HG03342 (cell line): Measurements from ENCODE around the gene CAP2.

Experiments
- ATAC-seq: cut with Tn5 transposase; IDR thresholded peaks from one replicate; pipeline ENCODE4 v1.9.1; 2021; ENCODE audit warnings: mild to moderate bottlenecking, moderate library complexity; ENCODE audit not compliant: unreplicated experiment

The CAP2 gene, protein sequence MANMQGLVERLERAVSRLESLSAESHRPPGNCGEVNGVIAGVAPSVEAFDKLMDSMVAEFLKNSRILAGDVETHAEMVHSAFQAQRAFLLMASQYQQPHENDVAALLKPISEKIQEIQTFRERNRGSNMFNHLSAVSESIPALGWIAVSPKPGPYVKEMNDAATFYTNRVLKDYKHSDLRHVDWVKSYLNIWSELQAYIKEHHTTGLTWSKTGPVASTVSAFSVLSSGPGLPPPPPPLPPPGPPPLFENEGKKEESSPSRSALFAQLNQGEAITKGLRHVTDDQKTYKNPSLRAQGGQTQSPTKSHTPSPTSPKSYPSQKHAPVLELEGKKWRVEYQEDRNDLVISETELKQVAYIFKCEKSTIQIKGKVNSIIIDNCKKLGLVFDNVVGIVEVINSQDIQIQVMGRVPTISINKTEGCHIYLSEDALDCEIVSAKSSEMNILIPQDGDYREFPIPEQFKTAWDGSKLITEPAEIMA

GRCh38 chr6:17392978-17393891, at the start of gene CAP2:
Gene CAP2 (plus strand): TSS chr6:17393595. CDS start chr6:17421556, 27,961 bp downstream.
- no peak for ATAC-seq

GRCh38 chr6:17347012-17347411, 46.4 kb upstream of the CAP2 start:
- no peak for ATAC-seq

- ATAC-seq, result no peak
These were observed 44.0 kb upstream of the CAP2 start for GRCh38 chr6:17349427-17349826.

DNA sequence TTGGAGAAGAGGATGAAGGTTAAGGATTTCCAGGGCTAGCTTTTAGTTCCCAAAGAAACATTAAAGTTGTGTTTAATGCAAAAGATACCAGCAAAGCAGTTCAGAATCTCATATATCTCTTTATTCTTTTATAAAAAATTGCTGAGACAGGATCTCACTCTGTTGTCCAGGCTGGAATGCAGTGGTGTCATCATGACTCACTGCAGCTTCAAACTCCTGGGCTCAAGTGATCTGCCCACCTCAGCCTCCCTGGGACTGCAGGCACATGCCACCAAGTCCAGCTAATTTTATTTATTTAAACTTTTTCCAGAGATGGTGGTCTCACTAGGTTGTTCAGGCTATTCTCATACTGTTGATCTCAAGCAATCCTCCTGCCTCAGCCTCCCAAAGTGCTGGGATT, 41.1 kb upstream of the CAP2 start:
- ATAC-seq, result no peak

- ATAC-seq, result no peak
These were observed 39.8 kb upstream of the CAP2 start for GRCh38 chr6:17353440-17354175.

- ATAC-seq, result no peak
These were observed 38.5 kb upstream of the CAP2 start for GRCh38 chr6:17354700-17355403.

DNA sequence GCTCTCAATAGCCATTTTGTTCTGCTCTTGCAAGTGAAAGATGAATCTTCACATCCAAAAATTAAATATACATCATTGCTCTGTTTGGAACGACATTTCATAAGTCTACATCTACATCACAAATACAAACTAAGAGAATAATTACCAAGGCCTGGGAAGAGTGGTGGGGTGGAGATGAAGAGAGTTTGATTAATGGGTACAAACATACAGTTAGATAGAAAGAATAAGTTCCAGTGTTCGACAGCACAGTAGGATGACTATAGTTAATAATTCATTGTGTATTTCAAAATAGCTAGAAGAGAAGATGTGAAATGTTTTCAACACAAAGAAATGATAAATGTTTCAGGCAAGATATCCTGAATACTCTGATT, 38.0 kb upstream of the CAP2 start:
- no peak for ATAC-seq

- no peak for ATAC-seq
These were observed 34.9 kb upstream of the CAP2 start for GRCh38 chr6:17358515-17358914.

DNA sequence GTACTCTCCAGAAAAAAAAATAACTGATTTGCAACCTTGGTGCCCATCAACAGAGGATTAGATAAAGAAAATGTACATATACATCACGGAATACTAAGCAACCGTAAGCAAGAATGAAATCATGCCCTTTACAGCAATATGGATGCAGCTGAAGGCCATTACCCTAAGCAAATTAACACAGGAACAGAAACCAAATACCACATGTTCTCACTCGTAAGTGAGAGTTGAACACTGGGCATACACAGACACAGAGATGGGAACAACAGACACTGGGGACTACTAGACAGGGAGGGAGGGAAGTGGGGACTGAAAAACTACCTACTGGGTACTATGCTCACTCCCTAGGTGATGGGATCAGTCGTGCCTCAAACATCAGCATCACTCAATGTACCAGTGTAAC, 32.8 kb upstream of the CAP2 start:
- ATAC-seq, result no peak

GRCh38 chr6:17361013-17361412, 32.4 kb upstream of the CAP2 start:
- no peak for ATAC-seq

DNA sequence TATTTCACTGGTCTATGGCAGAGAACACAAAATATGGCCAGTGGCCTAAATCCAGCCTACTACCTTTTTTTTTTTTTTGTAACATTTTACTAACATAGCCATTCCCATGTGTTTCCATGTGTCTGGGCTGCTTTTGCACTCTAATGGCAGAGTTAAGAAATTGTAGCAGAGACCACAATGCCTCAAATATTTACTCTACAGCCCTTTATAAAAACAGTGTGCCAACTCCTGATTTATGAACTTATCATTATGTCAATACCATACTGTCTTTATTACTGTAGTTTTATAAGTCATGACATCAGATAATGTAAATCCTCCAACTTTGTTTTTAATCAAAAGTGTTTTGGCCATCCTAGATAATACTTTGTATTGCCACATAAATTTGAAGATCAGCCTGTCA, 27.4 kb upstream of the CAP2 start:
- no peak for ATAC-seq

- no peak for ATAC-seq
These were observed 25.5 kb upstream of the CAP2 start for GRCh38 chr6:17367868-17368267.

- ATAC-seq, result no peak
These were observed 11.8 kb upstream of the CAP2 start for GRCh38 chr6:17381424-17382147.

DNA sequence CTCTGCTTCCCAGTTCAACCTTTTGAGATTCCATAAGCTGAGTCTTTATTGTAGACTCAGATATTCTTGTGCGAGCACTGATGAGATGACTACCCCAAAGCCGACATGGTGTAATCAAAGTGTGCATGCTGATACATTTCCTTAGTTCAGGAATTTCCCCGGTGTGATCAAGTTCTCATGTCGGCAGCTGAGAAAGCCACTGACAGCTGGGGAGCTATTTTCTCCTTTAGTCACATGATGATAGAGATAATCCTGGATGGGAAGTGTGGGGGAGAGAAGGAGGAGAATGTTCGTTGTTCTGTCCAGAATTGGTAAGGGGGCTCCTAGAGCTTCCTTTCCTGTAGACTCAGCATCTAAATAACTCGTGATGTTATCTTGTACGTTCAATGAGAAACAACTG, 7.7 kb upstream of the CAP2 start:
- no peak for ATAC-seq

- ATAC-seq, result no peak
These were observed 5.0 kb upstream of the CAP2 start for GRCh38 chr6:17388365-17388764.

- no peak for ATAC-seq
These were observed 4.0 kb upstream of the CAP2 start for GRCh38 chr6:17389274-17389847.

DNA sequence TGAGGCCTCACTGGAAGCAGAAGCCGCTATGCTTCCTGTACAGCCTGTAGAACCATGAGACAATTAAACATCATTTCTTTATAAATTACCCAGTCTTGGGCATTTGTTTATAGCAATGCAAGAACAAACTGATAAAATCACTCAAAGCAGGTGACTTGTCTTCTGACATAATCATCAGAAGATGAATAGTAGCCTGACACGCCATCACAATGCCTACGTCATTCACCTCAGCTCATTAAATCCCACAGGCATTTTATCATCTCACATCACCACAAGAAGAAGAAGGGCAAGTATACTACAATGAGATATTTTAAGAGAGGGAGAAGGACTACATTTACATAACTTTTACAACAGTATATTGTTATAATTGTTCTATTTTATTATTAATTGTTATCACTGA, 3.1 kb upstream of the CAP2 start:
- ATAC-seq, result no peak

DNA sequence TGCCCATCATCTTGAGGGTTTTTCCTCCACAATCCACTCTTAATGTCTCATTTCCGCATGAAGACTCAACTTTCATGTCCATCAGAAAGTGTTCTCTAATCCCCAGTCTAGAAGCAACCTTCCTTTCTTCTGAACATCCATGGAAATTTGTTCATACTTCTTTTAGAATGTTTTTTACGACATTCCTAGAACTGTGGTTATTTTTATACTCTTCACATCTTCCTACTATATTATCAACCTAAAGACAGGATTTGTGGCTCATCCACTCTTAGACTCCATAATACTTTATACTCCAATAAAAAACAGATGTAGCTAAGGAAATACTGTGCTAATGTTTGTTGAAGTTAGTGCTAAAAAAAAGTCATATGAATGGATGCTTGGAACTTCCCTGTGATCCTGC, 1.4 kb upstream of the CAP2 start:
- no peak for ATAC-seq

DNA sequence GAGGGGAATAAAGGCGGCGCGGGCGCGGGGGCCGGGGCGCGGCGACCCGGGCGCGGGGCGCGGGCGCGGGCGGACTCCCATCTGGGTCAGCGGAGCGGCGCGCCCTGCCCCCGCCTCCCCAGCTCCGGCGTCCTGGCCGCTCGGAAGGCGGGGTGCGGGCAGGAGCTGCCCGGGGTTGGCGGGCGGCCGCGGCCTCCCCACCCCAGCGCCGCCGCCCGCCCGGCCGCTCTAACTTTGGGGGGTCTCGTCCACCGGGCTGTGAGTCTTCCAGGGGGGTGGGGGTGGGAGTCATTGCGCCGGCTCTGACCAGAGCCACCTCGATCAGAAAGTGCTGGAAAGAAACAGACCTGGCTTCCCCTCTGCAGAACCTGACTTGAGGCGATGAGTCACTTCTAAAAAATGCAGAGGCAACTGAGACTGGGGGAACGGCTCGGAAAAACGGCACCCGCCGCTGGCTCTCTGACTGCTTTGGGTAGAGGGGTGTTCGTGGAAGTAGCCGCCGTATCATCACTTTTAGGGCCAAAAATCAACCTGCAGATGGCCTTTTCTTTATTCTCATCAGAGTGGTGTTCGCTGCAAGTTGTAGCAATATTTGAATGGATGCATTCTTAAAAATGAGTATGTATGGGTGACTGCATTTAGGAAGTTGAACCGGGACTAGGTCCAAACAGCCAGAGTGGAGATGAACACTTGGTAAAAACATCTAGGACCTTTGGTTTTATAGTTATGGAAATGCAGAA, 667 bp downstream of the CAP2 start:
- no peak for ATAC-seq
